GM10266 (cell line): ENCODE results near the gene MT1G.
"Not testable (repeated sequence)": the region's sequence is repeated elsewhere in the genome, so short reads cannot be mapped to it uniquely, and the experiment has no call there.

Source experiments
- DNase-seq: peaks from one replicate; pipeline ENCODE4 v3.0.0; 2012; ENCODE audit errors: extremely low spot score
- CTCF ChIP-seq: IDR thresholded peaks from 2 replicates; pipeline ENCODE4 v1.5.1; 2012; ENCODE audit warnings: mild to moderate bottlenecking, low read depth; ENCODE audit not compliant: control insufficient read depth, insufficient read depth; ENCODE audit errors: missing control alignments

The MT1G gene

GRCh38 chr16:56669840-56670619, 2.2 kb upstream of the MT1G start:
- no peak for TF ChIP-seq CTCF
- no peak for DNase-seq

DNA sequence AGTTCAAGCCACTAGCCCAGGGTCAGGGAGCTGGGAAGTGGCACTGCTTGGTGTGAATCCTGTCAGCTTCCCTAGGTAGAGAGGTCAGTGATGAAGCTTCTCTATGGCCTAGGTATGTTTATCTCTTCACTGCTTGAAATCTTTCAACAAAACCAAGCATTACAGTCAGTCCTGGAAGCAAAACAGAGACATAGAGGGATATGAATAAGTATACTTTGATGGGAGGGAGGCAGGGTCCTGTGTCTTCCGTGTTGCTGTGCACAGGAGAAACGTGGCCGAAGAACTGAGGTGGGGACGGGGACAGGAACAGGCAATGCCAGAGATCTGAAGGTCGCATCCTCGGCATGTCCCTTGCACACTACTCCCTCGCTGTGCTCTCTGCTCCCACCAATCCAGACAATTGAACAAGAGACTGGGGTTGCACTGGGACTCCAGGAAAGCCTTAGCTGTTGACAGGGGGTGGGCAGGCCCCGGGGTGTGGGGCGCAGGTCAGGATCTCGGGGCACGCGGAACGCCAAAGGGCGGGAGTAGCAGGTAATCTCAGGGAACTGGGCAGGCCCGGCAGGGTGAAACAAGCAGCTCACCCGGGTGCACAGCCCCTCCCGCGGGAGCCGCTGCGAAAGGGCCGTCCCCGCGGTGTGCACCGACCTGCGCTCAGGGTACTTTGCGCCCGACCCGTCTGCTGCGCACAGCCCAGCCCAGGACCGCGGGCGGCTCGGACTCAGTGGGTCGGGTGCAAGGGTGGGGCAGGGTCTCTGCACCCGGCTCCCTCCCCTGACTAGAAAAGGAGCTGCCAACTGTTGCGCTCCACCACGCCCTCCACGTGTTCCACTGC, 1.4 kb upstream of the MT1G start, which contains the start of gene MT1H:
MT1H (plus strand) TSS at position 810 of the 835 bp plus-strand sequence. CDS start 71 bp downstream, outside the sequence.
- no peak for TF ChIP-seq CTCF
- no peak for DNase-seq

- DNase-seq: not testable (repeated sequence)
These were observed 2.3 kb downstream of the MT1G start for GRCh38 chr16:56665286-56666261.

- TF ChIP-seq CTCF: no peak
- no peak for DNase-seq
These were observed 3.4 kb downstream of the MT1G start for GRCh38 chr16:56664506-56664905.

DNA sequence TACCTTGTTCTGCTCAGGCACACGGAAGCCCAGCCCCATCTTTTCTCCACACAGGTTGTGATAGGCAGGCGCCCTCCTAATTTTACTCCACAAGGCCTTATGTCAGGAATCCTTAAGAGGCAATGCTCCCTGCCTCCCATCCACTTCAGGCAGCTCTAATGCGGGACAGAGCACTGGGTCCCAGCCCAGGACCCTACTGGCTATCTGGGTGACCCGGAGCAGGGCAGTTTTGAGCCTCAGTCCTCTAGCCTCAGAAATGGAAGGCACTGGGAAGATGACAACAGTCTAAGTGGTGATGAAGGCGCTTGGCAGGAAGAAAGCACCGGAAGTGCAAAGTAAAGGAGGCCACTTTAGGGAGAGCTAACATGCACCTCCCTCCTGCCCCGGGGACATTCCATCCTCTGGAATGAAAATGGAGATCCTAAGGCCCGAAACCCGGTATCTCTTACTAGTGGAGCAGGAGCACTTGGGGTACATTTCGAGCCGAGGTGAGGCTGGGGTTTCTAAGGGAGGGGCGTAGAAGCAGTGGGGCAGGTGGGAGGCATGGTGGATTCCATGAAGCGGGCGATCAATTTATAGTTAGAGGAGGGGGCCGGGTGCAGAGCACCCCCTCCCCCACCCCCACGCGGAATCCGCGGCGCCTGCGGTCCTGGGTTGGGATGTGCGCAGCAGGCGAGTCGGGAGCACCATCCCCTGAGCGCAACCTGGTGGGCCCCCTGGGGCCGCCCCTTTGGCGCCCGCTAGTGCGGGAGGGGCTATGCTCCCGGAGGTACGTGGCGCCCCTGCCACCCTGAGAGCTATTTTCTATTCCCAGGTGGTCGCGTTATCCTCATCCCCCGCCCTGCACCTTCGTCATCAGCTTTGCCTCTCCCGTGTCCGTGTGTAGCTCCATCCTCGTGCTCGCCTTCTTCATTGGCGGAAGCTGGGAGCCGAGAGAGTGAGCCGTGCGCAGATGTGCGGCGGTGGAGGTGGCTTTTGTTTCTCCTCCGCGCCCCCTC, 5.2 kb downstream of the MT1G start:
- no peak for DNase-seq

GRCh38 chr16:56658327-56658875, 9.5 kb downstream of the MT1G start:
- no peak for TF ChIP-seq CTCF
- no peak for DNase-seq

More for the DNA sequence above, 5.2 kb downstream of the MT1G start:
- TF ChIP-seq CTCF: no peak
